K562 (cell line): ENCODE measurements around the gene KRTAP10-9. TPM values are rescaled to one million over a fixed set of nuclear protein-coding genes. Genes with fewer than 3 reads are reported as not detected.

Experiments
- ADNP ChIP-seq: fragments of 200-800 bp; sonication (Bioruptor generic); IDR thresholded peaks from 2 replicates; pipeline ENCODE4 v1.6.1; 2016; ENCODE audit warnings: missing genetic modification characterization, missing compliant biosample characterization
- ARHGAP35 ChIP-seq: fragments of 450-650 bp; IDR thresholded peaks from 2 replicates; pipeline ENCODE4 v1.6.1; 2018; ENCODE audit not compliant: partially characterized antibody
- BCL6 ChIP-seq: fragments of 250-450 bp; sonication (Bioruptor Pico); IDR thresholded peaks from 2 replicates; pipeline ENCODE4 v1.4.0; 2020
- CBX3 ChIP-seq, 2 experiments: IDR thresholded peaks; 1 replicate in 1 of 2; 2 replicates in 1 of 2; pipeline ENCODE4 v1.6.1; 2012; ENCODE audit warnings: inconsistent platforms in 2 of 2, low read length in 2 of 2, borderline replicate concordance in 1 of 2, control low read depth in 1 of 2
- E2F1 ChIP-seq: sonication (generic); formaldehyde crosslinking; IDR thresholded peaks from 2 replicates; pipeline ENCODE4 v1.8.1; 2023; ENCODE audit warnings: mild to moderate bottlenecking, missing genetic modification reagents, moderate library complexity
- EWSR1 ChIP-seq: fragments of 450-650 bp; IDR thresholded peaks from 2 replicates; pipeline ENCODE4 v1.6.1; 2018; ENCODE audit warnings: borderline replicate concordance, mild to moderate bottlenecking, low read depth, moderate library complexity; ENCODE audit not compliant: partially characterized antibody
- PRDM10 ChIP-seq: fragments of 450-650 bp; IDR thresholded peaks from 2 replicates; pipeline ENCODE4 v1.6.1; 2018; ENCODE audit not compliant: partially characterized antibody
- RB1 ChIP-seq: fragments of 450-650 bp; IDR thresholded peaks from 2 replicates; pipeline ENCODE4 v1.6.1; 2017; ENCODE audit warnings: low read depth, mild to moderate bottlenecking
- TFAM ChIP-seq: fragments of 250-450 bp; sonication (Bioruptor Pico); conservative IDR thresholded peaks from 2 replicates; pipeline ENCODE4 v1.5.0; 2021; ENCODE audit warnings: mild to moderate bottlenecking, moderate library complexity
- THAP12 ChIP-seq: fragments of 250-450 bp; sonication (Bioruptor Pico); IDR thresholded peaks from 2 replicates; pipeline ENCODE4 v1.9.0; 2021; ENCODE audit warnings: mild to moderate bottlenecking, inconsistent platforms
- TRIM25 ChIP-seq: fragments of 450-650 bp; IDR thresholded peaks from 2 replicates; pipeline ENCODE4 v1.7.0; 2016; ENCODE audit warnings: borderline replicate concordance
- UBTF ChIP-seq, 2 experiments: IDR thresholded peaks; 2 replicates each; pipeline ENCODE4 v1.6.1; 2012; ENCODE audit warnings: improper control_type of control experiment in 2 of 2, low read depth in 2 of 2, low read length in 2 of 2, borderline replicate concordance in 1 of 2
- ZNF408 ChIP-seq: fragments of 250-450 bp; sonication (Bioruptor Pico); IDR thresholded peaks from 2 replicates; pipeline ENCODE4 v1.4.0; 2020; ENCODE audit warnings: low read depth, mild to moderate bottlenecking, moderate library complexity
- polyA plus RNA-seq, 8 experiments: library from polyadenylated mRNA; depleted of rRNA in 4 of 8; stranded (reverse) in 5 of 8; unstranded in 3 of 8; fragments of >200 nt; fragmentation: Nextera tagmentation in 2 of 8; fragmentation: Illumina TruSeq in 1 of 8; extraction: Ambion mirVana in 2 of 8; extraction: Trizol in 1 of 8; gene quantifications; 2 replicates each; pipeline versions ENCODE4 v1.2.1 to v1.2.3, GENCODE V29; 2011 to 2014; ENCODE audit warnings: inconsistent platforms in 1 of 8, missing spikeins in 1 of 8
- total RNA-seq, 7 experiments: library from RNA; depleted of rRNA in 6 of 7; stranded (reverse); fragments of >200 nt in 6 of 7; fragmentation: Illumina TruSeq in 2 of 7; extraction: Trizol in 2 of 7; gene quantifications; 2 replicates each; pipeline versions ENCODE4 v1.2.1 to v1.2.3, GENCODE V29; 2011 to 2021; ENCODE audit warnings: low replicate concordance in 1 of 7

The KRTAP10-9 gene
- total and polyA plus RNA-seq, 9 of the 15 experiments (the other 6 are each of a cell fraction or from before 2014, with no cell fraction given): not detected

- TF ChIP-seq ADNP (tag): no peak
- TF ChIP-seq ZNF408 (CRISPR knock-in tag): no peak
- 0 out of 2 replicates have a peak, but pooled peaks have one; percentile 26 for TF ChIP-seq E2F1 (CRISPR knock-in tag)
- TF ChIP-seq CBX3 (IDR thresholded peaks at IDR 0.05; ENCODE audit: borderline replicate concordance in 1 of 2, low read length in 2 of 2): 0 out of 3 replicates have a peak, but pooled peaks of 1 of the 2 experiments have one; percentile 41
- TF ChIP-seq TRIM25: no peak
- TF ChIP-seq BCL6 (CRISPR knock-in tag): no peak
- TF ChIP-seq UBTF (IDR thresholded peaks at IDR 0.05; ENCODE audit: borderline replicate concordance in 1 of 2, low read depth in 2 of 2, low read length in 2 of 2): no peak
- TF ChIP-seq RB1: no peak
- TF ChIP-seq THAP12: no peak
- TF ChIP-seq EWSR1: no peak
- no peak for TF ChIP-seq ARHGAP35
- TF ChIP-seq PRDM10: peak; percentile 89
- no peak for TF ChIP-seq TFAM (CRISPR knock-in tag)
Observed at GRCh38 chr21:44593598-44594405, 33.1 kb upstream of the KRTAP10-9 start (continued).
